Stimulated activated CD4-positive, alpha-beta T cell treated with anti-CD3 and anti-CD28 coated beads, Interleukin-4, amount 100 ng/mL, for 1 hour (primary cell): ENCODE measurements around the gene RIMBP3C.
"Not testable (repeated sequence)": the region's sequence is repeated elsewhere in the genome, so short reads cannot be mapped to it uniquely, and the experiment has no call there.

Experiments
- DNase-seq: peaks from one replicate; pipeline ENCODE4 v3.0.0-alpha.2; 2020

Gene RIMBP3C

DNA sequence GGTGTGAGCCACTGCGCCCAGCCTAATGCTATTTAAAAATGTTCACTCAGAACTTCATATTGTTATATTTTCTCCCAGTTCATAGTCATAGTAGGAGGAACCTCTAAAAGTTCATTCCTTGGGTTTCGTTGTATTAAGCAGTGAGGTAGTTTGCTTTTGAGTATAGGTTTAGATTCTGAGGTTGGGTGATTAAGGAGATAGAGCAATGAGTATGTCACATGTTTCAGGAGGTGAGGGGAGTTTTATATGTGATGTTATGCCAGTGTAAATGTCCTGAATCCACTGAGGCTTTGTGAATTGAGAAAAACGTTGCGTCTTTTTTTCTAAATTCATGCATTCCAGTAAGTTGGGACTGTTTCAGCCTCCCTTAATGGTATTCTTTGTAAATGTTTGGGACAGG lies 20.4 kb upstream of the RIMBP3C start:
- no peak for DNase-seq

DNA sequence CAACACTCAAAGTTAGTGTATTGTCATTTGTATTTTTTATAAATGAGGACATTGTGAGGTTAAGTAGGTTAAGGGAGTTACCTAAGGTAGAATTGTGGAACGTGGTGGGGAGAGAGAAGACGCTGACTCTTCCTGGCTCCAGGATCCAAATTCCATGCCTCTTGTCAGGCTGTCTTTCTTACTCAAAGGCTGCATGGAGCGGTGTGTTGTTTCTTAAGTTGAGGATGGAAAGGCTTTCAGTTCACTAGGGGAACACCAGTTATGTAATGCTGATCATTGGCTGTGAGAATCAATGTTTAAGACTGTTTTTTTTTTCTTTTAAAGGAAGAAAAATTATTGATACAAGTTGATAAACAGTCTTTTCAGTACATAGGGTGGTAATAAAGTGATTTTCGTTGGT lies 19.1 kb upstream of the RIMBP3C start:
- no peak for DNase-seq

DNA sequence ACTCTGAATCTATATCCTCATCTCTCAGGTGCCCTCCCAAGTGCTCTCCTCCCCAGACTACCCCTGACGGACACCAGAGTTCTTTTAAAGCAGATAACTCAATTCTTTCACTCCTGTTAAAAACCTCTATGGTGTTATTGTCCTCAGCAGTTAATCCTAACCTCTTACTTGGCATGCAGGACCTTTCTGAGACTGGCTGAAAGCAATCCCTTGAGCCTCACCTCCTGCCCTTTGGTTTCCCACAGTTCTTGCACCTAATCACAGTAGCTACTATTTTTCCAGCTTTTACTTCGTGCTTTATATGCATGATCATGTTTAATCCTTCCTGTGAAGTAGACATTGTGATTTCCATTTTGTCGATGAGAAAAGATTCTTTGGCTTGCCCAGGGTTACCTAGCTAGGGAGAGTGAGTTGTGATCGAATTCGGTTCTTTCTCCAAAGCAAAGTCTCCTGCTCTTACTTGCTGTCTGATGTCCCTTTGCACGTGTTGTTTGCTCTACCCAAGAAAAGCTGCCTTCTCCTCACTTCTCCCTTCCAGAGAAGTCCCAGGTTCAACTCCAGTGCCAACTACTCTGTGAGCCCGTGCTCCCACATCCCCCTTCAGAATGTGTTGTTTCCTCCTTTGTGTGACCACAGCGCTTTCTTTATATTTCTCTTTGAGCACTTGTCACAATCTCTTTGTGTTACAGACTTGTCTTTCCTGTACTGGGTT lies 18.4 kb upstream of the RIMBP3C start:
- no peak for DNase-seq

DNA sequence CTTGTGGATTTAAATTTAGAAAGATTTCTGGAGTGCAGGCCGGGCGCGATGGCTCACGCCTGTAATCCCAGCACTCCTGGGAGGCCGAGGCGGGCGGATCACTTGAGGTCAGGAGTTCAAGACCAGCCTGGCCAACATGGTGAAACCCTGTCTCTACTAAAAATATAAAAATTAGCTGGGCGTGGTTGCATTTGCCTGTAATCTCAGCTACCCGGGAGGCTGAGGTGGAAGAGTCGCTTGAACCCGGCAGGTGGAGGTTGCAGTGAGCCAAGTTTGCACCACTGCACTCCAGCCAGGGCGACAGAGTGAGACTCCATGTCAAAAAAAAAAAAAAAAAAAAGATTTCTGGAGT lies 17.8 kb upstream of the RIMBP3C start:
- DNase-seq = not testable (repeated sequence)

DNA sequence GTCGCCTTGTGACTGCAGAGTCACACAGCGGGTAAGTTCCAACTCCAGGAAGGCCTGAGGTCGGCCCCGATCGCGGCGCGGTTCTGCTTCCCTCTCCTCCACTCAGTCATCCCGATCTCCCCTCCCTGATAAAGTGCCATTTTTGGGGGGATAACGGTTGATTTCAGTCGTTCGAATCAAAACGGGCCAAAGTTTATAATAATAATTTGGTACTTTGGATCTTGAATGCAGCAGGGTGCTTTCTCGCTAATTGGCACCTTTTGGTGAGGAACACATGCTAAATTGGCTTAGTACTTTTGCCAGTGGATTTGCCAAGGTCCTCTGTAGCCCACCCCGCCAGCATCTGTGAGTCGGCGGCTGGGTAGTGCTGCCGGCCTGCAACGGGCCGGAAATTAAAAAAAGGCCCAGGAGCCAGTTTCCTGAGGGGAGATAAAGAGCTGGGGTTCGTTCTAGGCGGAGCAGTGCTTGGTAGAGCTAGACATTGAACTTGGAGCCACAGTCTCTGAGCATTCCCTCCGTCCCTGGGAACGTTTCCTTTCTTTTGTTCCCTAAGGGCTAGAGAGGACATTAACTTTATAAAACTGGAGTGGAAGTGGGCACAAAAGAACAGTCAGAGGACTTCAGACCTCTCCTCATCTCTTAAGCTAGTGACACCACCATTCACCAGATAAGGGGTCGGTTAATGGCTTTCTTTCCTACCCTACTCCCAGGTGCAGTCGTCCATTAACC lies 17.2 kb upstream of the RIMBP3C start:
- no peak for DNase-seq

DNA sequence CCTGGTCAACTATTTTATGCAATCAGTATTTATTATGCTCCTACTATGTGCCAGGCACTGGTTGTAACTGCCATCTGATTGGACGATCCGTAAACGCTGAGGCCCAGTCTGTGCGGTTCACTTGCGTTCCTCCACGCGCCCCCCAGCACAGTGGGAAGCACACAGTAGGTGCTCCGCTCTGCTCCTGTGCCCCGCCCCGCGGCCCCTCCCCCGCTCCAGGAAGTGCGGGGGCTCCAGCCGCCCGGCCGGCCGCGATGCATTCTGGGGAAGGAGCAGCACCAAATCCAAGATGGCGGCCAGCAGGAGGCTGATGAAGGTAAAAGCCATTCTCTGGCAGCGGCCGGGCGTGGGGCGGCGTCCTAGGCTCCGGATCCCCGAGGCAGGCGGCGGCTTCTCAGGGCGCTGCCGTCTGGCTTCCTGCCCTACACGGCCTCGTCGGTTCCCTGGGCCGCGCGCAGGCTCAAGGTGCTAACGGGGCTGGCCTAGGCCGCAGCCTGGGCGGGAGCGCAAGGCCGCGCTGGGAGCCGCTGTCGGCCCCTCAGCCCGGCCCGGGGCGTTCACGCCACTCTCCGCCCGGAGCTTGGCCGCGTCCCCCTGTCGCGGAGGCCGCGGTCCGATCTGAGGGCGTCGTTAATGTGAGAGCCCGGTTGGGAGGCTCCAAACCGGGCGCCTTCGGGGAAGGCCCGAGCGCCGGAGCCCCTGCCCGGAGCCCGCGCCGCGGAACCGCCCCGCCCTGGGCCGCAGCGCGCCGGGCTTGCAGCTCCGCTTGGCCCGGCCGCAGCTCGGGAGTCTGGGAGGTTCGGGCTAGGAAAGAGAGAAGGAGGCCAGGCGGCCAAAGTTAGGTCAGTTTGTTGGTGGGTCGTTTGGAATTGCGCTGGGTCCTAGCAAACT lies 16.4 kb upstream of the RIMBP3C start, which contains the start of gene UBE2L3:
Gene UBE2L3, plus strand, starts transcription at position 259 of the 891 bp plus-strand sequence. Its CDS starts 31 bp downstream, at position 290.
- DNase-seq = peak; percentile 86

DNA sequence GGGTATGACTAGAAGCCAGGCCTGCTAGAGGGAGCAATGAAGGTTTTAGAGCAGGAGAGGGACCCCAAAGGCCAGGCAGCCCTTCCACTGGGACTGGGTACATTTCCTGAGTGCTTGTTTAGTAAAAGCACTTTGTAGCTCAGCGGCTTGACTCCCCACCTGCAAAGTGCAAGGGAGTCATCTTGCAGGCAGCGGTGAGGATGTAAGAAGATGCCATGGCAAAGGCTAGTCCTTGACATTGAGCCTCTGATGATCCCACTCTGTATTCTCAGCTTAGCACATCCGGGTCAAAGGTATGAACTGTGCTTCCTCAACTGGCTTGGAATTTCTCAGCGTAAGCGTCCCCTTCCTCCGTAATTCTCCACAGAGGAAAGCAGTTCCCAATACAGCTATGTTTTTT lies 13.2 kb upstream of the RIMBP3C start:
- DNase-seq = no peak

DNA sequence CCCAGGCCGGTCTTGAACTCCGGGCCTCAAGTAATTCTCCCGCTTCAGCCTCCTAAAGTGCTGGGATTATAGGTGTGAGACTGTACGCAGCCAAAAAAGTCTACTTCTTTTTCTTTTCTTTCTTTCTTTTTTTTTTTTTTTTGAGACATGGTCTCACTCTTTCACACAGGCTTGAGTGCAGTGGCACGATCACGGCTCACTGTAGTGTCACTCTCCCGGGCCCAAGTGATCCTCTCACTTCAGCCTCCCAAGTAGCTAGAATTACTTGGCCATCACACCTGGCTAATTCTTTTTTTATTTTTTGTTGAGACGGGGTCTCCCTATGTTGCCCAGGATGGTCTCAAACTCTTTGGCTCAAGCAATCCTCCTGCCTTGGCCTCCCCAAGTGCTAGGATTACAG lies 12.7 kb upstream of the RIMBP3C start:
- DNase-seq = no peak

DNA sequence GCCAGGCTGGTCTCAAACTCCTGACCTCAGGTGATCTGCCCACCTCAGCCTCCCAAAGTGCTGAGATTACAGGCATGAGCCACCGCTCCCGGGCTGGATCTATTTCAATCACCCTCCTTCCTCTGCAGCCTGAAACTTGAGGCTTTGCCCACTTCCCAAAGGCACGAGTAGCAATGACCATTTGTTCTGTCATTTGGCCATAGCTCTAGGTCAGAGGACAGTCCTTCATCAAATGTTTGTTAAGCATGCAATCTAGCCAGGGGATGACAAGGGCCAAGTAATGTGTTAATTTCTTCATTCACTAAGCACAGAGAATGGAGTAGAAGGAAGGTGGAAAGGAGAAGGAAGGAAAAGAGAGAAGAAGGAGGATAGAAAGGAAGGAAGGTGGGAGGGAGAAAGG lies 9.4 kb upstream of the RIMBP3C start:
- not testable (repeated sequence) for DNase-seq

DNA sequence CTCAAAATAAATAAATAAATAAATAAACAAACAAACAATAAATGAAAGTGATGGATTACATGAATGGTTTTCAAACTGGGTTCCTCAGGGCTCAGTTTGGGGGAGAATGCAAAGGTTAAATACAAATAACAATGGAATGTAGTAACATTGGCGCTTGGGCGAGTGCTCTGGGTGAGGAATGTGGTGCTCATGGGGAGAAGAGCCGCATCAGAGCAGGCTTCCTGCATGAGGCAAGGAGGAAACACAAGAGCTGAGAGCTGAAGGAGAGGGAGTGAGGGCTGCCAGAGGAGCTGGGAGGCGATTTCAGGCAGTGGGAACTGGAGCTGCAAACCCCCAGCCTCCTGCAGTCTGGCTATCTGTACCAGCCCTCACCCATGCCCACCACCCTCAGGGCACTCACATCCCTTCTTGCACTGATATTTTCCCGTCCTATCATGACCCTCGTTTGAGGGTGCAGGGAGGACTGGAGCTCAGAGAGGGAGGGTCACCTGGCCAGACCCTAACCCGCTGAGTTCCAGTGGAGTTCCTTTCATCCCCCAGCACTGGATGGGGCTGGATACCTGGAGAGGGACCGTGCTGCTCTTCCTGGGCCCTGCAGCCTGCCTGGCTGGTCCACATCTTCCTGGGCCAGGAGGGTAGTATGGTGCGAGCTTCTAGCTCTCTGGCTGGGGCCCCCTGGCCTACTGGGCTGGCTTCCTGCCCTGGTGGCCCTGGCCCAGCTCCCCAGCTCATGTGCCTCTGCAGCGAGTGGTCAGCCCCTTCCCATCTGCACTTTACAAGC lies 8.3 kb upstream of the RIMBP3C start:
- DNase-seq = not testable (repeated sequence)

DNA sequence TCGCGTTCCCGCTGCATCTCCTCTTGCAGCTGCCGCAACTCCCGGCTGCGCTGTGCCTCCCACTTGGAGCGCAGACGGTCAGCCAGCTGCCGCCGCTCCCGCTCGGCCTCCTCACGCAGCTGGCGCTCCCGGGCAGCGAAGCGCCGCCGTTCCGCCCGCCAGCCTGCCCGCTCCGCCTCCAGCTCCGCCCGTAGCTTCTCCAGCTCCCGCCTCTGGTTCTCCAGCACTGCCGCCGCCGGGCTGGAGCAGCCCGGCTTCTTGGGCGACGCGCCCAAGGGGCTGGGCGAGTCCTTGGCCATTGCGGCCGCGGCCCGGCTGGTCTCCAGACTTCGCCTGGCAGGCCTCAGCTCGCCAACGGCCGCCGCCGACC lies 598 bp downstream of the RIMBP3C start:
- not testable (repeated sequence) for DNase-seq

DNA sequence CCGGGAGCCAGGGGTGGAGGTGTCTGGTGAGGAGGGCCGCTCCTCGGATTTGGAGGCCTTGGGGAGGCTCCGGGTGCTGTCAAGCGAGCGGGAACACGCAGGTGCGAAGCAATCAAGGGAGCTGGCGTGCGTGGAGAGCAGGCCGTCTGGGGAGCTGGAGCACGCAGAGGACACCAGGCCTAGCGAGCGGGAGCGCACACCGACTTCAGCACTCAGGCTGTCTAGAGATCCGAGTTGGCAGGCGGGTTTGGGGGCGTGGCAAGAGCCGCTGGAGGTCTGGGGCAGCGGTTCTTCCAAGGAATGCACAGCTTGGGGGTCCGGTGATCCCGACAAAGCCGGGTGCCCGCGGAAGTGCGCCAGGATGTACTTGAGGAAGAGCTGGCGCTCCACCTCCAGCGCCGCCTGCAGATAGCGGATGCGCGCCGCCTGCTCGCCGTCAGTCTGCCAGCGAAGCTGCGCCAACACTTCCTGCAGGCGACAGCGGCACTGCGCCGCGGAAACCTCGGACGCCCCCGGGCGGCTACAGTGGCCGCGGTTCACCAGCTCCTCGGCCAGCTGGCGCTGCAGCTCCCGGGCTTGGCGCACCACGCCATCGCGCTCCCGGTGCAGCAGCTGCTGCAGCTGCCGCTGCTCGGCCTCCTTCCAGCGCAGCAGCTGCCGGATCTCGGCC lies 1.1 kb downstream of the RIMBP3C start:
- DNase-seq = not testable (repeated sequence)

DNA sequence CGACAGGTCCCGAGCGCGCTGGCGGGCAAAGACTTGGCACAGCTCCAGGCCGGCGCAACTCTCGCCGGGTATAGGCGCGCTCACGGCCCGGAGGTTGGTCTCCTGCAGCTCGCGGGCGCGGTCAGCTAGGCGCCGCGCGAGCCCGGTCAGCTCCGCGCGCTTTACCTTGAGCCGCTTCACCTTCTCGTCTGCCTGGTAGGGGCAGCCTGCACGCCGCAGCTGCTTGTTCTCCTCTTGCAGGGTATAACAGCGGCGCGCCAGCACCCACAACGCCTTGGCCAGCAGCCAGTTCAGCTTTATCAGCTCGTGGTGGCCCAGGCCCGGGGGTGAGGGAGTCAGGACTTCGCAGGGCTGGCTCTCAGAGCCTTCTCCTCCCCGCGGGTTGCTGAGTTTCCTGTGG lies 1.7 kb downstream of the RIMBP3C start:
- DNase-seq = not testable (repeated sequence)

DNA sequence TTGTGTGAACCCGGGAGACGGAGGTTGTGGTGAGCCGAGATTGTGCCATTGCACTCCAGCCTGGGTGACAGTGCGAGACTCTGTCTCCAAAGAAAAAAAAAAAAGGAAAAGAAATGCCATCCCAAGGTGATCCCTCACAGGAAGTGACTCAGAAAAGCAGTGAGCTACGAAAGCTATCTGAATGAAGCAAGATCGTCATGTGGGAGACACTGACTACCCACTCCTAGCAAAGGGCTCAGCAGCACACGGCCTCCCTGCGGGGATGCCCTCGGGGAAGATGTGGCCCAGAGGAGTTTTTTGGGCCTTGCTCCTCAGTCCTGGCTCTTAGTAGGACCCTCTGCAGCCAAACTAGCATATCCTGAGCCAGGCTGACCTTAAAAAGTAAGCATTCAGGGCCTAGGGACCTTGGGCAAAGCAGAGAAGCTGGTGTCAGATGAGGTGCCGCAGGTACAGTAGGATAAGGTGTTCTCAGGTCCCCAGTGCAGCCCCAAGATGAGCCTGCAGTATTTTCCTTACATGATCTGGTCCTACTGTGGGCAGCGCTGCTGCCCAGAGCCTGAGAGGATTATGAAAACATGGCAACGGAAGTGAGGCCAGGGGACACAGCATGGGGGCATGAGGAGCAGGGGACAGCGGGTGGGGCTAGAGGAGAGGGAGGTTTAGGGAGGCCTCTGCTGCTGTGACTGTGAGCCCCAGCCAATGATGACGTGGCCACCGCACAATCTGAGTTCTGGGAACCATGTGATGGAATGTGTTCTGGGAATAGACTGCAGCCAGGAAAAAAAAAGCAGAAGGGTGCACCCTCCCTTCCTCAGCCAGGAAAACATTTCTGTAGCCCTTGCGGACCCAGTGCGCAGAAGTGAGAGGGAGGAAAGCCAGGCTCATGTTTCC lies 6.6 kb downstream of the RIMBP3C start:
- DNase-seq = not testable (repeated sequence)

DNA sequence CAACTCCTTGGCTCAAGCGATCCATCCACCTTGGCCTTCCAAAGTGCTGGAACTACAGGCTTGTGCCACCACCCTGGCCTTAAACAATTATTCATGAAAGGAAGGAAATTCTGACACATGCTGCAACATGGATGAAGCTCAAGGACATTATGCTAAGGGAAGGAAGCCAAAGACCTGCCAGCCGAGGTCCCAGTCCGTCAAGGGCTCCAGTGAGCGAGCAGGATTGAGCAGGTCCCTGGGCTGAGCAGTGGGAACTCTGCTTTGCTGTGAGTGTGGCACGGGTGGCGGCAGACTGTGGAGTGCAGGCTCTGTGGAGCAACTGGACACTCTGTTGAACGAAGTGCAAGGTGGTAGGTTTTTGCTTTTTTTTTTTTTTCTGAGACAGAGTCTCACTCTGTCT lies 11.4 kb downstream of the RIMBP3C start:
- not testable (repeated sequence) for DNase-seq

DNA sequence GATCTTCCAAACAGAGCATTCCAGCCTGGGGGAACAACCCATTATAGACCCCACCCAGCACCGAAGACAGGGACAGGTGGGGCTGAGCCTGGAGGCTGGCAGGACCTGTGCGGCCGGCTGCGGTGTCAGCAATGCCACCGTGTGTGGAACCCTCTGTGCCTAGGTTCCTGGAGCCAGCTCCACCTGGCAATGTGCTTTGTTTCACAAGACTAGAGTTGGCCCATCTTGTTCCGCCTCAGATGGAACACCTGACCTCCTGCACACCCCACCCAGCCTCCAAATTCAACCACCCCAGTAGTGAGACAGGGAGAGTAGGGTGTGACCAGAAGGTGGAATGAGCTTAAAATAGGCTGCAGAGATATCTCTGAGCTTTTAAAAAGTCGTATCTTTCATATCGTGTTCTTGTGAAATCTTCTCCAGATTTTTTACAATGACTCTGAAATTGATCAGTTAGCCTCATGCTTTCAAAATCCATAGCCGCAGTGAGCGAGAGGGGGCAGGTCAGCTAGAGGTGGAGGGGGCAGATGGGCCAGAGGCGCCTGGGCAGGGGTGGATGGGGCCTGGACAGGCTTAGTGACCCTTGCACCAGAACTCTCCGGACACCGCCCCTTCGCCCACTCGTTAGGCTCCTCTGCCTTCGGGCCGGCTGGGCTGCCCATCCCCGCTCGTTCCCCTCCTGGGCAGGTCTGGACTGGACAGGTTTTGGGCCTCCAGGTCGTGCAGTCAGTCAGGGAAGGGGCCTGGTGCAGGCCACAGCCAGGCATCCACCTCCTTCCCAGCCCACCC lies 18.2 kb downstream of the RIMBP3C start:
- not testable (repeated sequence) for DNase-seq

DNA sequence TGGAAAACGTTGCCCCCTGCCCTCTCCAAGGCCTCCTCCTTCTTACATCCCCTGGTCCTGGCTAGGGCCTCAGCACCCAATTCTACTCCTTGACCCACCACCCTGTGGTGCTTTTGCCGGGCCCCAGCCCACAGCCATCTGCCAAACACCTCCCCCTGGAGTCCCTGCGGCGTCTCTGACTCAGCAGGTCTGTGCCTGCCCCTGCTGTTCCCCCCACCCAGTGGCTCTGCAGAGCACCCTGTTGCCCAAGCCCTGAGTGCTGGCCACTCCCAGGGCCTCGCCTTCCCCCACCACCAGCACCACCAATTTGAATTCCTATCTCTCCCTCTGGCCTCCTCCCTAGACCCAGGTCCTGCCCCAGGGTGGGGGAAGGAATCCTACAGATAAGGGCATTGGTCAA lies 19.7 kb downstream of the RIMBP3C start:
- not testable (repeated sequence) for DNase-seq

DNA sequence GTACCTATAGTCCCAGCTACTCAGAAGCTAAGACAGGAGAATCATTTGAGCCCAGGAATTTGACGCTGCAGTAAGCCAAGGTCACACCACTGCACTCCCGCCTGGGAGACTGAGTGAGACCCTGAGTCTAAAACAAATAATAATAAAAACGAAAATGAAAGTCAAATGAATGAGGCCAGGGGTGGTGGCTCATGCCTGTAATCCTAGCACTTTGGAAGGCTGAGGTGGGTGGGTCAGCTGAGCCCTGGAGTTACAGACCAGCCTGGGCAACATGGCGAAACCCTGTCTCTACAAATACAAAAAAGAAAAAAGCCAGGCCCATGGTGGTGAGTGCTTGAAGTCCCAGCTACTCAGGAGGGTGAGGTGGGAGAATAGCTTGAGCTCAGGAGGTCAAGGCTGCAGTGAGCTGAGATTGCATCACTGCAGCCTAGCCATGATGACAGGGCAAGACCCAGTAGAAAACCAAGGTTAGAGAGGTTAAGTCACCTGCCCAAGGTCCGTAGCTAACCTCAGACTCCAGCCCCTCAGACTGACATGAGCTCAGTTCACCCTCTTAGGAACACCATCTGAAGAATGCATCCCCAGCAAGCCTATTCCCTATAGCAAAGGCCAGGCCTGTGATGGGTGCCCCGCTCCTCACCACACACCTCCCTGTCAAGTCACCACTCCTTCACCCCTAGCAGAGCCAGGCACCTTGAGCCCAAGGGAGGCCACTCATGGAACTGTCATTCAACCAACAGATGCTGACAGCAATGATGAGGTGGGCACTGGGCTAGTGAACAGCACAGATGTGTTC lies 24.4 kb downstream of the RIMBP3C start:
- not testable (repeated sequence) for DNase-seq
